Prostate gland (tissue), 2 donors: ENCODE results near the gene PGAP6.

Experiments used
- CTCF ChIP-seq, 4 experiments: fragments of 200-600 bp in 2 of 4; fragments of 450-650 bp in 2 of 4; sonication (generic) in 2 of 4; IDR thresholded peaks; 1 replicate in 3 of 4; 2 replicates in 1 of 4; pipeline ENCODE4 v1.5.1; 2016 to 2019; ENCODE audit warnings: antibody characterized with exemption in 4 of 4, mild to moderate bottlenecking in 2 of 4, moderate library complexity in 2 of 4
- POLR2A ChIP-seq: fragments of 450-650 bp; IDR thresholded peaks from one replicate; pipeline ENCODE4 v1.6.1; 2016; ENCODE audit warnings: antibody characterized with exemption, mild to moderate bottlenecking
- POLR2AphosphoS5 ChIP-seq: sonication (generic); formaldehyde crosslinking; IDR thresholded peaks from one replicate; pipeline ENCODE4 v1.6.1; 2017; ENCODE audit warnings: antibody characterized with exemption

- peak; percentile 93 for TF ChIP-seq POLR2AphosphoS5
- peak in 1 of 4 experiments; percentile 11 for TF ChIP-seq CTCF (IDR thresholded peaks at IDR 0.05)
- no peak for TF ChIP-seq POLR2A
These were observed 2.4 kb downstream of the PGAP6 start for GRCh38 chr16:379183-379960.
